H9 (cell line): ENCODE data around the gene ATP5PO. TPM values are rescaled to one million over a fixed set of nuclear protein-coding genes. Genes with fewer than 3 reads are reported as not detected.

Source experiments
- DNase-seq: peaks from one replicate; pipeline ENCODE4 v3.0.0-alpha.2; 2017
- H2AFZ ChIP-seq: one replicate; pipeline ENCODE4 v1.6.1; 2013; ENCODE audit warnings: mild to moderate bottlenecking, low read length, control low read depth, moderate library complexity
- H2AK5ac ChIP-seq: 2 replicates; pipeline ENCODE4 v1.6.1; 2013; ENCODE audit warnings: low read length, control low read depth, mixed read lengths; ENCODE audit not compliant: insufficient read length
- H2BK120ac ChIP-seq: one replicate; pipeline ENCODE4 v1.6.1; 2013; ENCODE audit warnings: low read depth, mild to moderate bottlenecking, low read length, control low read depth, inconsistent platforms; ENCODE audit not compliant: poor library complexity, severe bottlenecking
- H2BK12ac ChIP-seq: 2 replicates; pipeline ENCODE4 v1.6.1; 2013; ENCODE audit warnings: low read length, control low read depth, mixed read lengths, low read depth; ENCODE audit not compliant: insufficient read length
- H2BK15ac ChIP-seq: 2 replicates; pipeline ENCODE4 v1.6.1; 2013; ENCODE audit warnings: low read depth, low read length, control low read depth
- H2BK20ac ChIP-seq: one replicate; pipeline ENCODE4 v1.6.1; 2013; ENCODE audit warnings: low read depth, mild to moderate bottlenecking, low read length, control low read depth, inconsistent platforms; ENCODE audit not compliant: poor library complexity, severe bottlenecking
- H2BK5ac ChIP-seq: 2 replicates; pipeline ENCODE4 v1.6.1; 2013; ENCODE audit warnings: low read length, control low read depth, mixed read lengths; ENCODE audit not compliant: insufficient read length
- H3K14ac ChIP-seq: 2 replicates; pipeline ENCODE4 v1.6.1; 2013; ENCODE audit warnings: low read length, control low read depth; ENCODE audit not compliant: insufficient read depth
- H3K18ac ChIP-seq: 2 replicates; pipeline ENCODE4 v1.6.1; 2013; ENCODE audit warnings: low read depth, mild to moderate bottlenecking, mixed read lengths, low read length, control low read depth; ENCODE audit not compliant: insufficient read length
- H3K23ac ChIP-seq: 2 replicates; pipeline ENCODE4 v1.6.1; 2013; ENCODE audit warnings: low read length, control low read depth, mixed read lengths, low read depth; ENCODE audit not compliant: insufficient read length
- H3K23me2 ChIP-seq: 2 replicates; pipeline ENCODE4 v1.6.1; 2013; ENCODE audit warnings: low read depth, mild to moderate bottlenecking, mixed read lengths, low read length, control low read depth; ENCODE audit not compliant: insufficient read length, poor library complexity, severe bottlenecking
- H3K27ac ChIP-seq: 2 replicates; pipeline ENCODE4 v1.5.1; 2013; ENCODE audit warnings: low read length, control low read depth, mixed read lengths, low read depth; ENCODE audit not compliant: insufficient read length
- H3K27me3 ChIP-seq: 2 replicates; pipeline ENCODE4 v1.6.1; 2013; ENCODE audit warnings: low read length, control low read depth, inconsistent platforms; ENCODE audit not compliant: insufficient read depth
- H3K4ac ChIP-seq: 2 replicates; pipeline ENCODE4 v1.6.1; 2013; ENCODE audit warnings: low read depth, mild to moderate bottlenecking, control low read depth, inconsistent platforms, low read length, moderate library complexity
- H3K4me1 ChIP-seq: 2 replicates; pipeline ENCODE4 v1.6.1; 2013; ENCODE audit warnings: low read length, control low read depth, inconsistent platforms; ENCODE audit not compliant: insufficient read depth
- H3K4me2 ChIP-seq: 2 replicates; pipeline ENCODE4 v1.6.1; 2013; ENCODE audit warnings: low read length, control low read depth, mixed read lengths; ENCODE audit not compliant: insufficient read length, insufficient read depth
- H3K56ac ChIP-seq: 2 replicates; pipeline ENCODE4 v1.6.1; 2013; ENCODE audit warnings: low read depth, mild to moderate bottlenecking, mixed read lengths, low read length, control low read depth; ENCODE audit not compliant: insufficient read length
- H3K79me1 ChIP-seq: 2 replicates; pipeline ENCODE4 v1.6.1; 2013; ENCODE audit warnings: low read depth, mild to moderate bottlenecking, moderate library complexity, low read length, control low read depth, inconsistent platforms; ENCODE audit not compliant: insufficient read depth, poor library complexity, severe bottlenecking
- H3K79me2 ChIP-seq: 2 replicates; pipeline ENCODE4 v1.6.1; 2013; ENCODE audit warnings: low read length, control low read depth, inconsistent platforms; ENCODE audit not compliant: insufficient read depth
- H3K9ac ChIP-seq: 2 replicates; pipeline ENCODE4 v1.6.1; 2013; ENCODE audit warnings: low read length, control low read depth, mixed read lengths; ENCODE audit not compliant: insufficient read length; ENCODE audit errors: extremely low read depth
- H3K9me3 ChIP-seq: one replicate; pipeline ENCODE4 v1.6.1; 2013; ENCODE audit warnings: low read depth, low read length, inconsistent platforms; ENCODE audit not compliant: control insufficient read depth
- H3T11ph ChIP-seq: one replicate; pipeline ENCODE4 v1.6.1; 2013; ENCODE audit warnings: mild to moderate bottlenecking, low read length, control low read depth, inconsistent platforms
- H4K20me1 ChIP-seq: one replicate; pipeline ENCODE4 v1.6.1; 2013; ENCODE audit not compliant: control insufficient read depth, insufficient read length, insufficient read depth
- H4K5ac ChIP-seq: 2 replicates; pipeline ENCODE4 v1.6.1; 2013; ENCODE audit warnings: low read depth, mild to moderate bottlenecking, mixed read lengths, low read length, control low read depth; ENCODE audit not compliant: insufficient read length
- H4K8ac ChIP-seq: replicated peaks from 2 replicates; pipeline ENCODE4 v1.6.1; 2013; ENCODE audit warnings: low read length, control low read depth, mixed read lengths, low read depth; ENCODE audit not compliant: insufficient read length
- H4K91ac ChIP-seq: 2 replicates; pipeline ENCODE4 v1.6.1; 2013; ENCODE audit warnings: low read depth, mild to moderate bottlenecking, moderate library complexity, mixed read lengths, low read length, control low read depth; ENCODE audit not compliant: insufficient read length
- H3K27ac Mint-ChIP-seq, 3 experiments: 2 replicates in 2 of 3; 3 replicates in 1 of 3; pipeline ENCODE4 v1.8.0; 2020 to 2021; ENCODE audit warnings: mixed read lengths in 3 of 3, mild to moderate bottlenecking in 1 of 3, moderate library complexity in 1 of 3
- H3K27me3 Mint-ChIP-seq: 2 replicates; pipeline ENCODE4 v1.8.0; 2021; ENCODE audit warnings: low read depth, mild to moderate bottlenecking, moderate library complexity, mixed read lengths
- H3K36me3 Mint-ChIP-seq, 3 experiments: 2 replicates in 2 of 3; 3 replicates in 1 of 3; pipeline ENCODE4 v1.8.0; 2020 to 2021; ENCODE audit warnings: low read depth in 3 of 3, mixed read lengths in 3 of 3; ENCODE audit not compliant: insufficient read depth in 1 of 3
- H3K4me1 Mint-ChIP-seq, 2 experiments: 2 replicates each; pipeline ENCODE4 v1.8.0; 2020; ENCODE audit warnings: mixed read lengths in 2 of 2
- H3K4me3 Mint-ChIP-seq, 2 experiments: 2 replicates in 1 of 2; 3 replicates in 1 of 2; pipeline ENCODE4 v1.8.0; 2020 to 2021; ENCODE audit warnings: mild to moderate bottlenecking in 2 of 2, mixed read lengths in 2 of 2, moderate library complexity in 1 of 2
- H3K9me3 Mint-ChIP-seq, 2 experiments: 2 replicates in 1 of 2; 3 replicates in 1 of 2; pipeline ENCODE4 v1.8.0; 2020; ENCODE audit warnings: mild to moderate bottlenecking in 2 of 2, mixed read lengths in 2 of 2, moderate library complexity in 1 of 2
- CTCF ChIP-seq: fragments of 200-600 bp; sonication (generic); conservative IDR thresholded peaks from 3 replicates; pipeline ENCODE4 v1.8.0; 2021; ENCODE audit warnings: antibody characterized with exemption, mild to moderate bottlenecking
- WGBS: extraction: QIAGEN DNeasy Blood & Tissue Kit; methylation state at CpG from one replicate; pipeline ENCODE4 v1.1.7; 2013; ENCODE audit warnings: missing lambda C conversion rate, low lambda C conversion rate, mixed read lengths; ENCODE audit not compliant: insufficient read length; ENCODE audit errors: extremely low coverage; 5-methylcytosine and 5-hydroxymethylcytosine counted together
- total RNA-seq: library from RNA; stranded (reverse); gene quantifications from 2 replicates; pipeline ENCODE4 v1.2.1, GENCODE V29; 2021

ATP5PO gene
- total RNA-seq, 1 experiment from 2014 or later = 275 TPM

- Histone ChIP-seq H3K4me1 (no peaks in the 10 kb centered on the region; the same call in 1 of the 2 replicates), H3K23me2 (no peaks in the 10 kb centered on the region), H2BK5ac (no peak overlapping the region), H3K56ac (no peak overlapping the region), H3K4ac (no peak overlapping the region), H4K8ac (no peak overlapping the region), H2BK12ac (no peak overlapping the region), H3K9me3 (no peaks in the 10 kb centered on the region), H2AK5ac (no peak overlapping the region), H3K79me2 (no peaks in the 10 kb centered on the region), H2BK15ac (no peak overlapping the region), H4K5ac (no peak overlapping the region), H4K20me1 (no peaks in the 10 kb centered on the region), H3K18ac (no peak overlapping the region), H2AFZ (no peak overlapping the region), H2BK20ac (no peak overlapping the region), H3K4me2 (no peak overlapping the region), H3K14ac (no peak overlapping the region), H3K27me3 (no peaks in the 10 kb centered on the region), H3K23ac (no peak overlapping the region), H3K27ac (no peak overlapping the region), H3K9ac (no peak overlapping the region), H3T11ph (no peak overlapping the region), H4K91ac (no peak overlapping the region), H2BK120ac (no peak overlapping the region), H3K79me1 (peaks cover 2% of the 10 kb centered on the region)
- DNase-seq = no peak
- WGBS = no CpG with 5 or more reads among the region's 3 CpGs
- Mint-ChIP-seq H3K9me3 (peaks cover 1 to 2% of the 10 kb centered on the region in 2 experiments; a peak in 3 of 5 replicates), H3K27ac (no peak overlapping the region), H3K4me3 (no peak overlapping the region), H3K4me1 (peaks cover 15 to 18% of the 10 kb centered on the region in 2 experiments), H3K36me3 (peaks cover 2 to 17% (median 14%) of the 10 kb centered on the region in 3 experiments), H3K27me3 (no peaks in the 10 kb centered on the region)
- no peak for TF ChIP-seq CTCF
These were observed 23.6 kb upstream of the ATP5PO start for GRCh38 chr21:33939226-33939625.
